ENCODE results near the gene RHOH. TPM values are rescaled to one million over a fixed set of nuclear protein-coding genes. Genes with fewer than 3 reads are reported as not detected.

Gene RHOH
- total RNA-seq, 2 donors from 2014 or later = 1.3 to 1.9 TPM

DNA sequence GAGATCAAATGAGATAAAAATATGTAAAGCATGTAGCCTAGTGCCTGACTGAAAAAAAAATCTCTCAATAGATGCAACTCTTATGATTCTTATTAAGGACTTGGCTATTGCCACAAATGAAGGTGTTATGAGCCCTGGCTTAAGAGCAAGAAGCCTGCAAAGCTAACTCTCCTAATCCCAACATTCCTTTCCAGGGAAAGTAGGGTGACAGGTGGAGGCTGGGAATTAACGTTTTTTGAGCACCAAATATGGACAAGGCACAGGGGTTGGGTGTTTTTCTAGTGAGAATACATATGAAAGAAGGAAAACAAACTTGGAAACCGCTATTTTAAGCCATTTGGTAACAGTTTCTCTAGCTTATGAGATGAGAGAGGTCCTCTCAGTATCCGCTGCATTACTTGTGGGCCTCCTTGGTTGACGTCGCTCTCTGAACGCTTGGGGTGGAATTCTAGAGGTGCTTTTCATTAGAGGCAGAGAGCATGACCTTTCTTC lies 2.4 kb downstream of the RHOH start:
- H3K36me3 ChIP-seq = no peaks in the 10 kb centered on the region
- intact Hi-C loops (cut with DNase I) = no loop called here
- TF ChIP-seq POLR2AphosphoS5 (IDR thresholded peaks at IDR 0.05) (no peak), CTCF (IDR thresholded peaks at IDR 0.05) (no peak), POLR2A (IDR thresholded peaks at IDR 0.05) (no peak)
- H3K4me3 ChIP-seq = no peak overlapping the region
- no peaks in the 10 kb centered on the region for H3K9me3 ChIP-seq
- H3K27ac ChIP-seq = peak overlapping the region in 1 of 2 donors; percentile 5
- 89% methylated on average over 6 of the region's 6 CpGs for WGBS
- H3K27me3 ChIP-seq (replicated peaks; ENCODE audit: insufficient read depth) = no peaks in the 10 kb centered on the region
- H3K4me1 ChIP-seq (replicated peaks) = no peaks in the 10 kb centered on the region
- no peak for DNase-seq (ENCODE audit: low spot score)

- no peaks in the 10 kb centered on the region for H3K9me3 ChIP-seq
- H3K27ac ChIP-seq = peak overlapping the region; percentile 9 to 19
- H3K4me3 ChIP-seq = no peak overlapping the region
- no peaks in the 10 kb centered on the region for H3K4me1 ChIP-seq (replicated peaks)
- no peaks in the 10 kb centered on the region for H3K27me3 ChIP-seq (replicated peaks; ENCODE audit: insufficient read depth)
- 75% methylated on average over 15 of the region's 15 CpGs for whole genome bisulfite sequencing
- TF ChIP-seq POLR2A (IDR thresholded peaks at IDR 0.05) = no peak
- no peak for TF ChIP-seq POLR2AphosphoS5 (IDR thresholded peaks at IDR 0.05)
- no peak for TF ChIP-seq CTCF (IDR thresholded peaks at IDR 0.05)
- no peaks in the 10 kb centered on the region for H3K36me3 ChIP-seq
- intact Hi-C loops (cut with DNase I) = no loop called here
- DNase-seq (ENCODE audit: low spot score) = no peak
Observed at GRCh38 chr4:40199999-40200874, 3.4 kb downstream of the RHOH start.

DNA sequence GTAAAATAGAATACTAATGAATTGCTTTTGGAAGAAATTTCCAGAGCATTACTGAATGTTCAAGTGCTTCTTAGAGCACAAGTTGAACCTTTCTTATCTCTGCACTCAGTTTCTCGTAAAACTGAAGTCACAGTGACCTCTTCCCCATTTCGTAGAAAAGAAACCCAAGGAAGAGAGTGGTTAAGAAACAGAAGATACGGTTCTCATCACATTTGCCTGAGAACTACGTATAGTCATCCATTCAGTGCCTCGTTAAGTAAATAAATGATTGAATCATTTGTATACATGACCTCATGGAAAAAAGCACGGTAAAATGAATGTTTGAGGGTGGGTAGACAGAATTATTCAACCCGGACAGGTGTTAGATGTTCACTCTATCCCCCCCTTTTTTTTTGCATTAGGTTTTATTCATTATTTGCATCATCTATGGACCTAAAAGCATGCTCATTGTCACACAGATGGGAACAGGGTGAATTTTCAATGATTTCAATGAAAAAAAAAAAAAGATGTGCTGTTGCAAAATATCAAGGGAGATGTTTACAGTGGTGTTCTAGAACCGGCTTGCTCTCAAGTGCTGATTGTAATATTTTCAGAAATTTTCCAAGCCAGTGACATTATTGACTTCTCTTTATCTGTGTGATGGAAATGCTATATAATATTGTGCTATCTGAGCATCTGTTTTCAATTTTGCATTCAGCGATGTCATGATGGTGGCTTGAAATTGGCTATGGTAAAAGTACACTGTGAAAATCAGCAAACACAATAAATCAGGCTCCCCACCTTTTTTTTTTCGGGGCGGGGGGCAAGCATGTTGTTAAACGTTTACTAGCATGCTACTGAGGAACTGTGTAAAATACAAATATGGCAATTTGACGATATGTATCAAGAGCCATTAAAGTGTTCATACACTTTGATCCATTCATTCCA lies 4.3 kb downstream of the RHOH start:
- TF ChIP-seq CTCF (IDR thresholded peaks at IDR 0.05) (no peak), POLR2AphosphoS5 (IDR thresholded peaks at IDR 0.05) (no peak), POLR2A (IDR thresholded peaks at IDR 0.05) (no peak)
- no peak for DNase-seq (ENCODE audit: low spot score)

DNA sequence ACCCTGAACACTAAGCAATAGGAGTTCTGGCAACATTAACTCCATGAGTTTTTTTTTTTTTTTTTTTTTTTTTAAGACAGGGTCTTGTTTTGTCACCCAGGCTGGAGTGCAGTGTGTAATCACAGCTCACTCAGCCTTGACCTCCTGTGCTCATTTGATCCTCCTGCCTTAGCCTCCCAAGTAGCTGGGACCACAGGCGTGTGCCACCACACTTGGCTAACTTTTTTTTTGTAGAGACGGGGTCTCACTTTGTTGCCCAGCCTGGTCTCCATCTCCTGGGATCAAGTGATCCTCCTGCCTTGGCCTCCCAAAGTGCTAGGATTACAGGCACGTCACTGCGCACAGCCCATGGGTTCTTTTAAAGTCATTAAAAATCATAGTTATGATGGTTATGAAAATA lies 5.1 kb downstream of the RHOH start:
- no peaks in the 10 kb centered on the region for H3K9me3 ChIP-seq
- H3K27me3 ChIP-seq (replicated peaks; ENCODE audit: insufficient read depth) = no peaks in the 10 kb centered on the region
- no peaks in the 10 kb centered on the region for H3K36me3 ChIP-seq
- TF ChIP-seq POLR2AphosphoS5 (IDR thresholded peaks at IDR 0.05) (no peak), CTCF (IDR thresholded peaks at IDR 0.05) (no peak), POLR2A (IDR thresholded peaks at IDR 0.05) (no peak)
- WGBS = 93% methylated on average over 4 of the region's 4 CpGs
- no peak overlapping the region for H3K4me3 ChIP-seq
- no peak overlapping the region for H3K27ac ChIP-seq
- DNase-seq (ENCODE audit: low spot score) = no peak
- H3K4me1 ChIP-seq (replicated peaks) = no peaks in the 10 kb centered on the region
- intact Hi-C loops (cut with DNase I) = no loop called here

More for the DNA sequence above, 4.3 kb downstream of the RHOH start:
- intact Hi-C loops (cut with DNase I) = no loop called here
- H3K27ac ChIP-seq = peak overlapping the region in 1 of 2 donors; percentile 9
- H3K9me3 ChIP-seq = no peaks in the 10 kb centered on the region
- H3K36me3 ChIP-seq = no peaks in the 10 kb centered on the region
- H3K4me3 ChIP-seq = no peak overlapping the region
- 21% methylated on average over 13 of the region's 13 CpGs for WGBS
- no peaks in the 10 kb centered on the region for H3K27me3 ChIP-seq (replicated peaks; ENCODE audit: insufficient read depth)
- H3K4me1 ChIP-seq (replicated peaks) = no peaks in the 10 kb centered on the region
